Adrenal gland (tissue), 12 donors: ENCODE measurements around the gene SEMA4F. TPM values are rescaled to one million over a fixed set of nuclear protein-coding genes. Genes with fewer than 3 reads are reported as not detected.
"Not testable (repeated sequence)": the region's sequence is repeated elsewhere in the genome, so short reads cannot be mapped to it uniquely, and the experiment has no call there.

Experiments used
- DNase-seq, 7 donors: peaks; one replicate each; pipeline ENCODE4 v3.0.0-alpha.2; 2019 to 2020
- H3K27ac ChIP-seq, 5 donors: fragments of 200-600 bp; sonication (generic) in 4 of 5; 1 replicate in 3 of 5; 2 replicates in 2 of 5; pipeline versions ENCODE4 v1.5.1 to v1.8.0; 2016 to 2020; ENCODE audit warnings: mild to moderate bottlenecking in 1 of 5
- H3K27me3 ChIP-seq: fragments of 200-600 bp; 2 replicates; pipeline ENCODE4 v1.8.0; 2021
- H3K36me3 ChIP-seq, 2 donors: fragments of 200-600 bp; replicated peaks in 1 of 2; 1 replicate in 1 of 2; 2 replicates in 1 of 2; pipeline versions ENCODE4 v1.5.1 to v1.8.0; 2018 to 2022
- H3K4me1 ChIP-seq, 2 donors: fragments of 200-600 bp; replicated peaks in 1 of 2; 1 replicate in 1 of 2; 2 replicates in 1 of 2; pipeline versions ENCODE4 v1.5.1 to v1.8.0; 2018 to 2021
- H3K4me3 ChIP-seq, 4 donors: fragments of 200-600 bp; sonication (generic) in 3 of 4; one replicate each; pipeline ENCODE4 v1.5.1; 2016 to 2018
- H3K9me3 ChIP-seq, 3 donors: fragments of 200-600 bp; sonication (generic) in 1 of 3; replicated peaks in 1 of 3; 1 replicate in 2 of 3; 2 replicates in 1 of 3; pipeline versions ENCODE4 v1.5.1 to v1.8.0; 2016 to 2021
- CTCF ChIP-seq, 6 experiments: fragments of 450-650 bp in 4 of 6; fragments of 200-600 bp in 2 of 6; sonication (generic) in 1 of 6; IDR thresholded peaks; 1 replicate in 5 of 6; 2 replicates in 1 of 6; pipeline versions ENCODE4 v1.5.1 to v1.8.0; 2016 to 2021; ENCODE audit warnings: antibody characterized with exemption in 6 of 6, mild to moderate bottlenecking in 2 of 6, moderate library complexity in 1 of 6
- POLR2A ChIP-seq, 2 donors: fragments of 450-650 bp; IDR thresholded peaks; one replicate each; pipeline ENCODE4 v1.6.1; 2017; ENCODE audit warnings: antibody characterized with exemption in 2 of 2, mild to moderate bottlenecking in 2 of 2, moderate library complexity in 1 of 2
- WGBS, 4 donors: extraction: QIAGEN DNeasy Blood & Tissue Kit in 2 of 4; methylation state at CpG; one replicate each; pipeline versions ENCODE4 v1.1.5 to v1.1.7; 2013 to 2017; 5-methylcytosine and 5-hydroxymethylcytosine counted together
- intact Hi-C, 2 donors: fragments of 100-400 bp; cut with DNase I; formaldehyde crosslinking; loops; one replicate each; pipeline versions ENCODE4 v1.14.1 to v1.15.0; 2022 to 2023
- polyA plus RNA-seq, 3 donors: library from polyadenylated mRNA; stranded (reverse); fragments of 200-250 nt in 2 of 3; fragments of 350-450 nt in 1 of 3; fragmentation: Illumina TruSeq in 1 of 3; extraction: RNeasy Lipid Tissue Mini Kit (QIAGEN cat#74804) in 1 of 3; gene quantifications; one replicate each; pipeline ENCODE4 v1.2.3, GENCODE V29; 2013 to 2014
- total RNA-seq, 9 donors: library from RNA; depleted of rRNA in 4 of 9; stranded (reverse); fragments of >200 nt in 4 of 9; fragments of 120-200 nt in 1 of 9; fragmentation: NEBNext Ultra II Directional in 1 of 9; extraction: Animal tissue kit (Norgen Biotek cat#: 25700) in 1 of 9; gene quantifications; one replicate each; pipeline versions ENCODE4 v1.1.0 to v1.2.4, GENCODE V29; 2013 to 2023
- donor health status: healthy with polysubstance abuse.
- donor health status: Bipolar disorder and iron deficiency.
- donor health status: DM: yes; HTN: yes; CAD: no.
- donor health status: DM: no; HTN: no; CAD: no.
- donor health status: DM: no; HTN: no; CAD: no.
- donor health status: DM: yes; HTN: yes; CAD: no.

Gene SEMA4F
- total and polyA plus RNA-seq, 12 donors = 1.9 to 11.3 (median 3.9) TPM

GRCh38 chr2:74628538-74629105 is 25.4 kb upstream of the SEMA4F start:
- H3K27me3 ChIP-seq = no peaks in the 10 kb centered on the region
- no peaks in the 10 kb centered on the region for H3K36me3 ChIP-seq
- intact Hi-C loops = no loop called here
- TF ChIP-seq CTCF (IDR thresholded peaks at IDR 0.05) = no peak
- no peak for TF ChIP-seq POLR2A (IDR thresholded peaks at IDR 0.05)
- H3K9me3 ChIP-seq = no peaks in the 10 kb centered on the region
- H3K4me1 ChIP-seq = no peaks in the 10 kb centered on the region
- H3K27ac ChIP-seq = no peak overlapping the region
- no peak overlapping the region for H3K4me3 ChIP-seq
- no peak for DNase-seq
- WGBS, 4 donors = 63 to 80% (median 71%) methylated on average over 3 of the region's 3 CpGs

- H3K27ac ChIP-seq, intact Hi-C loops, H3K27me3 ChIP-seq, H3K4me3 ChIP-seq, DNase-seq, H3K4me1 ChIP-seq, H3K9me3 ChIP-seq, H3K36me3 ChIP-seq: not testable (repeated sequence)
- WGBS, 4 donors = 90 to 96% (median 94%) methylated on average over 3 of the region's 3 CpGs
Measured at GRCh38 chr2:74630454-74630853, 23.6 kb upstream of the SEMA4F start.

GRCh38 chr2:74632209-74632938 is 21.7 kb upstream of the SEMA4F start:
- 72 to 84% (median 82%) methylated on average over 3 of the region's 3 CpGs for WGBS, 4 donors
- Histone ChIP-seq H3K27ac (no peak overlapping the region), H3K27me3 (no peaks in the 10 kb centered on the region), H3K4me3 (no peak overlapping the region), H3K4me1 (no peaks in the 10 kb centered on the region), H3K9me3 (no peaks in the 10 kb centered on the region), H3K36me3 (no peaks in the 10 kb centered on the region)
- intact Hi-C loops = no loop called here
- no peak for DNase-seq
- TF ChIP-seq CTCF (IDR thresholded peaks at IDR 0.05) (no peak), POLR2A (IDR thresholded peaks at IDR 0.05) (no peak)

GRCh38 chr2:74632939-74633312 is 21.1 kb upstream of the SEMA4F start:
- H3K4me3 ChIP-seq = no peak overlapping the region
- DNase-seq = no peak

More at GRCh38 chr2:74632939-74633312, 21.1 kb upstream of the SEMA4F start:
- H3K9me3 ChIP-seq = no peaks in the 10 kb centered on the region
- H3K27me3 ChIP-seq = no peaks in the 10 kb centered on the region
- TF ChIP-seq POLR2A (IDR thresholded peaks at IDR 0.05) = no peak
- TF ChIP-seq CTCF (IDR thresholded peaks at IDR 0.05) = no peak
- H3K4me1 ChIP-seq = no peaks in the 10 kb centered on the region
- intact Hi-C loops = no loop called here
- no peaks in the 10 kb centered on the region for H3K36me3 ChIP-seq
- no peak overlapping the region for H3K27ac ChIP-seq
